ENCODE measurements around the gene CIDEB. TPM values are rescaled to one million over a fixed set of nuclear protein-coding genes. Genes with fewer than 3 reads are reported as not detected.
A peak's percentile ranks its signal among the peaks of the same experiment; 100 is the strongest.

CIDEB gene
- total RNA-seq, 1 experiment from 2014 or later = not detected

GRCh38 chr14:24307156-24307574 is 612 bp downstream of the CIDEB start:
- CTCF ChIA-PET = interaction anchor here (0.7 to 3.3 kb wide), 5 partner anchors 10 to 786 kb away, joined by 4 to 21 read pairs (median 10); partner anchors contain the start of gene TINF2
- no peaks in the 10 kb centered on the region for H3K9me3 ChIP-seq (ENCODE audit: low read depth, low read length, poor library complexity, severe bottlenecking)
- BruUV-seq (replicated peaks) = no TSS peak
- TF ChIP-seq EZH2 (IDR thresholded peaks at IDR 0.05; ENCODE audit: borderline replicate concordance, low read depth, low read length, poor library complexity, severe bottlenecking) = no peak
- TF ChIP-seq CTCF (conservative IDR thresholded peaks at IDR 0.05; ENCODE audit: low read depth, low read length) = no peak
- DNase-seq (ENCODE audit: low spot score) = no peak
- POLR2A ChIA-PET (ENCODE audit: low non-redundant PET) = no interaction called here
- no peak overlapping the region for H3K27ac ChIP-seq (ENCODE audit: low read depth, low read length, poor library complexity, severe bottlenecking)
- peaks cover 40% of the 10 kb centered on the region for H3K36me3 ChIP-seq (ENCODE audit: insufficient read depth, low read length, poor library complexity, severe bottlenecking)
- no peak overlapping the region for H3K4me3 ChIP-seq (ENCODE audit: low read depth, low read length, poor library complexity, severe bottlenecking)
- H3K27me3 ChIP-seq (replicated peaks; ENCODE audit: insufficient read depth, low read depth, low read length, poor library complexity) = no peaks in the 10 kb centered on the region
- intact Hi-C loops (cut with micrococcal nuclease; ENCODE audit: unreplicated experiment) = no loop called here
- H3K4me1 ChIP-seq (ENCODE audit: insufficient read depth, low read length, poor library complexity, severe bottlenecking) = peaks cover 13% of the 10 kb centered on the region

GRCh38 chr14:24304019-24304387 is 3.8 kb downstream of the CIDEB start:
- H3K27me3 ChIP-seq (replicated peaks; ENCODE audit: insufficient read depth, low read depth, low read length, poor library complexity) = no peaks in the 10 kb centered on the region
- H3K36me3 ChIP-seq (ENCODE audit: insufficient read depth, low read length, poor library complexity, severe bottlenecking) = peaks cover 46% of the 10 kb centered on the region
- BruUV-seq (replicated peaks) = no TSS peak
- no peak for DNase-seq (ENCODE audit: low spot score)
- ChIA-PET POLR2A (ENCODE audit: low non-redundant PET) (no interaction called here), CTCF (no interaction called here)
- intact Hi-C loops (cut with micrococcal nuclease; ENCODE audit: unreplicated experiment) = no loop called here
- no peak overlapping the region for H3K4me3 ChIP-seq (ENCODE audit: low read depth, low read length, poor library complexity, severe bottlenecking)
- no peak overlapping the region for H3K27ac ChIP-seq (ENCODE audit: low read depth, low read length, poor library complexity, severe bottlenecking)
- H3K9me3 ChIP-seq (ENCODE audit: low read depth, low read length, poor library complexity, severe bottlenecking) = no peaks in the 10 kb centered on the region
- no peaks in the 10 kb centered on the region for H3K4me1 ChIP-seq (ENCODE audit: insufficient read depth, low read length, poor library complexity, severe bottlenecking)
- TF ChIP-seq EZH2 (IDR thresholded peaks at IDR 0.05; ENCODE audit: borderline replicate concordance, low read depth, low read length, poor library complexity, severe bottlenecking) (no peak), CTCF (conservative IDR thresholded peaks at IDR 0.05; ENCODE audit: low read depth, low read length) (no peak)

- DNase-seq (ENCODE audit: low spot score) = no peak
- ChIA-PET CTCF (interaction anchor here (0.8 to 1.7 kb wide), 2 partner anchors 8 to 17 kb away, joined by 3 to 7 read pairs; no protein-coding TSS in a partner anchor), POLR2A (ENCODE audit: low non-redundant PET) (interaction anchor here (0.5 to 1.1 kb wide), 3 partner anchors 9 to 314 kb away, joined by 4 read pairs; partner anchors contain the start of gene LTB4R2)
- H3K9me3 ChIP-seq (ENCODE audit: low read depth, low read length, poor library complexity, severe bottlenecking) = no peaks in the 10 kb centered on the region
- H3K27ac ChIP-seq (ENCODE audit: low read depth, low read length, poor library complexity, severe bottlenecking) = peak overlapping the region; percentile 82
- no peaks in the 10 kb centered on the region for H3K27me3 ChIP-seq (replicated peaks; ENCODE audit: insufficient read depth, low read depth, low read length, poor library complexity)
- no peaks in the 10 kb centered on the region for H3K4me1 ChIP-seq (ENCODE audit: insufficient read depth, low read length, poor library complexity, severe bottlenecking)
- peaks cover 38% of the 10 kb centered on the region for H3K36me3 ChIP-seq (ENCODE audit: insufficient read depth, low read length, poor library complexity, severe bottlenecking)
- no TSS peak for BruUV-seq (replicated peaks)
- peak overlapping the region; percentile 92 for H3K4me3 ChIP-seq (ENCODE audit: low read depth, low read length, poor library complexity, severe bottlenecking)
- intact Hi-C loops (cut with micrococcal nuclease; ENCODE audit: unreplicated experiment) = no loop called here
- no peak for TF ChIP-seq EZH2 (IDR thresholded peaks at IDR 0.05; ENCODE audit: borderline replicate concordance, low read depth, low read length, poor library complexity, severe bottlenecking)
- TF ChIP-seq CTCF (conservative IDR thresholded peaks at IDR 0.05; ENCODE audit: low read depth, low read length) = no peak
Measured at GRCh38 chr14:24300326-24300980, 7.3 kb downstream of the CIDEB start.

Data from A673 (cell line).